Right hindlimb (tissue), 1 donor: ENCODE data around the gene MINDY4.

Experiments used
- DNase-seq: peaks from one replicate; pipeline ENCODE4 v3.0.0-alpha.2; 2018

The MINDY4 gene

DNA sequence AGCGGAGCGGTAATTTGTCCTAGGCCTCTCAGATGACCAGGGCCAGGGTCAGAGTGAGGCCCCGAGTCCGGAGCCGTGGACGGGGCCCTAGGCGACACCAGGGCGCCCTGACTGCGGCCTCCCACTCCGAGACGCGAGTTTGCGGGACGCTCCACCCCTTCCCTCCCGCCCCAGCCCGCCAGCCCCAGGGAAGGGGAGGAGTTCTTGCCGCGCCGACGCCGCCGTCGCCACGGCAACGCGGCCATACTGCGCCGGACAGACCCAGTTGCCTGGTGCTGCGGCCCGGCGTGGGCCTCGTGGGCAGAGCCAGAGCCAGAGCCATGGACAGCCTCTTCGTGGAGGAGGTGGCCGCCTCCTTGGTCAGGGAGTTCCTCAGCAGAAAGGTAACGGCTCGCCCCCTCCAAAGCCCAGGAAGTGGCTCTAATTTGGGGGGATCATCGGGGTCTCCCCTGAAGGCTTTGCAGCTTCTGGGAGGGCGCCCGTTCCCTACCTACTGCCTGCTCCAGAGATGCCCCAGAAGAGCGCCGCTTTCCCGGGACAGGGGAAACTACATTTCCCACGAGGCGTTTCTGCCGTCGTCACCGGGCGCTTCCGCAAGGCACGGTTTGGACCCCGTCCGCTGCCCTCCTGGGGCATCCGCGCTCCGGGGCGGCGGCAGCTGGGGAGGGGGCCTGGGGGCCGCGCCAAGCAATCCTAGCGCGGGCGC is at the start of gene MINDY4:
Gene MINDY4, plus strand, starts transcription at position 244 of the 706 bp plus-strand sequence. Its CDS starts 77 bp downstream, at position 321.
- peak; percentile 92 for DNase-seq

GRCh38 chr7:30722187-30722586 is 49.0 kb upstream of the MINDY4 start:
- no peak for DNase-seq

- DNase-seq, result no peak
These were observed 48.5 kb upstream of the MINDY4 start for GRCh38 chr7:30722671-30723070.

DNA sequence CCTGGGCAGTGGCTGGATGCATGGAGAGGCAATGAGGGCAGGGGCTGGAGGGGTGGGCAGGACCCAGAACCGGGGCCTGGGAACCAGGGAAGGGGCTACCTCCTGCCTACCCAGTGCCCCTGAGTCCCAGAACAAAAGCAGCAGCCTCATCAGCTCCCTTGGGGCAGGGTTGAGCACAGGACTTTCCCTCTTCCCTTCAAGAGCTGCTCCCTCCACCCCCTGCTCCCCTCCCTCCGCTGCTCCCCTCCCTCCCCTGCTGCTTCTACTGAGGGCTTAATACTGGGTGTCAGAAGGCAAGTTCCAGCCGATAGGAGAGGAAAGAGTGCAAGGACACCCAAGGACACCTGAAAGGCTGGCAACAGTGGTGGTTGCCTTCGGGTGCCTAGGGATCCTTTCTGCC is 47.4 kb upstream of the MINDY4 start:
- no peak for DNase-seq

DNA sequence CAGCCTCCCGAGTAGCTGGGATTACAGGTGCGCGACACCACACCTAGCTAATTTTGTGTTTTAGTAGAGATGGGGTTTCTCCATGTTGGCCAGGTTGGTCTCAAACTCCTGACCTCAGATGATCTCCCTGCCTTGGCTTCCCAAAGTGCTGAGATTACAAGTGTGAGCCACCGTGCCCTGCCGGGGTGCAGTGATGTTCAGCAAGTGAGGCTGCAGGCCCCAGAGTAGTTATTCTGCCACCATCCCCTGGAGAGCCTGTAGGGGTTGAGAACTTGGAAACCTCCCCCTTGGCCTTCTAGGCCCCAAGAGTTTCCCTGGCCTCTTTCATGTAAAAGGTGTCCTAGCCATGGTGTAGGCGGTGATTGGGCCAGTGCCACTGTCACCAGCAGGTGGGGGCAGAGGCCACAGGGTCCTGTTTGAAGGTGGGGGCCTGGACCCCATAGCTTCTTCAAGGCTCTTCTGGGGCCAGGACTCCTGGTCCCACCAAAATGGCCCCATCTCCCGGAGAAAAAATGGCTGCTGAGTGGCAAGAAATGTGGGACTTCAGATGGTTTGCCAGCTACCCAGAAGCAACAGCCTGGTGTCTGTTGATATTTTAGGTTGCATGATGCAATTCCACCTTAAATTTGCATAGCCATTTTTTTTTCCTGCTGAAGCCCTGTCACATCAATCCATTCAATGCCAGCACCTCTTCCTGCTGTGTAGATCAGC is 44.8 kb upstream of the MINDY4 start:
- no peak for DNase-seq

- no peak for DNase-seq
These were observed 43.9 kb upstream of the MINDY4 start for GRCh38 chr7:30727061-30727945.

GRCh38 chr7:30728591-30729100 is 42.6 kb upstream of the MINDY4 start:
- DNase-seq, result no peak

DNA sequence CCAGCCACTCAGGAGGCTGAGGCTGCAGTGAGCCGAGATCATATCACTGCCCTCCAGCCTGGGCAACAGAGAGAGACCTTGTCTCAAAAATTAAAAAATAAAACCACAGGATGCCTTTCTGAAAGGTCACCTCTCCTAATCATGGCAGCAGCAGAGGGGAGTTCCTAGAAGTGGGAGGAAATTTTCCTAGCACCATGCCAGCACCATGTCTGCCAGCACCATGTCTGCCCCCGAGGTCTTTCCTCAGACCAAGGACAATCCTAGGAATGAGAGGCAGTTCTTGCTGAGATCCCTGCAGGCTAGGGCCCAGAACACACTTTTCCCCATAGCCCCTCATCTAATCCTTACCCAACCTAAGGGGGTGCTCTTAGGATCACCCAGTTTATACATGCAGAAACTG is 41.6 kb upstream of the MINDY4 start:
- no peak for DNase-seq

- no peak for DNase-seq
These were observed 41.1 kb upstream of the MINDY4 start for GRCh38 chr7:30730097-30730496.

DNA sequence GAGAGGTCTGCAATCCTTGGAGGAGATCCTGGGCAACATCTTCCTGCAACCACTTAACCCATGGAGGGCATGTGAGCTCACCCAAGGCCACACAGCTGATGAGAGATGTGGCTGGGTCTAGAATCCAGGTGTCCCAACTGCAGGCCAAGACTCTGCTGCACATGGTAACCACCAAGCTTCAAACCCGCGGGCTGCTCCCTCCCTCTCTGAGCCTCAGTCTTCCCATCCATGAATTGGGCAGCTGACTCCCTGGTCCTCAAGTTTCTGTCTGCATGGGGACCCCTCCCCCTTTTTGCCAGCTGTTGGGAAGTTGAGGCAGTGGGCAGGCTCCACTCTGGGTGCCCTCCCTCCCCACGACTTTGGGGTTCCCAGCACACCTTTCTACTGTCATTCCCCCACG is 40.2 kb upstream of the MINDY4 start:
- no peak for DNase-seq

- DNase-seq, result no peak
These were observed 39.6 kb upstream of the MINDY4 start for GRCh38 chr7:30731581-30731980.

DNA sequence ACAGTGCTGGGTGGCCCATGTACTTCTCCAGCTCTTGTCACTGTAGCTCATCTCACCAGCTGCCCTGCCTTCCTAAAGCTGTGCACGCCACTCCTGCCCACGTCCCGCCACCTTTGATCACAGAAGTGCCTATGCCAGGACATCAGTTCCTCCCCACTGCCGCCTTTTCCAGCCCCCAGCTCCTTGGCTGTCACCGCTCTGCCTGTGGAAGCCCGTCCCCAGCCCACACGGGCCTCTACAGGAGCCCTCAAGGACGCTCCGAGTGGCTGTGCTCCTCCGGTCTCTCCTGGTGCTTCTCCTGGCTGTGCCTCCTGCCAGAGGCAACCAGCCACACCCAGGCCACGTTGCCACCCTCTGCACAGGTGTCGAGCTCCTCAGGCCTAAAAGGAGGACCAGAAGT is 38.6 kb upstream of the MINDY4 start:
- no peak for DNase-seq

- DNase-seq, result no peak
These were observed 38.0 kb upstream of the MINDY4 start for GRCh38 chr7:30733216-30733615.

DNA sequence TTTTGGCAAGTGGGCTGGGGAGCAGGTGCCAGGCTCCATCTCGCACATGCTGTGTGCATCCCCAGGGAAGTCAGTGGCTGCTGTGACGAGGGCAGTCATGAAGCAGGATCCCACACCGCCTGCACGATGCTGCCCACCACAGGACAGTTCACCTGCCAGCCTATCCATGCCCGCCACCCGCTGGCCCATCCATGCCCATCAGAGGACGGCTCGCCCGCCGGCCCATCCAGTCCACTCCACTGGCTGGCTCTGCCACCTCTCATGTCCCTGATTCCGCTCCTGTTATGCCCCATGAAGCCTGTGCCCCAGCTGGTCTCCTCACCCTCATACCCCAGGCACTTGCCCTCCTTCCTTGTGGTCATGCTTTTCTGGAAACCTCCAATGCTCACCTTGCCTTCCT is 37.5 kb upstream of the MINDY4 start:
- DNase-seq, result no peak

GRCh38 chr7:30734497-30734896 is 36.7 kb upstream of the MINDY4 start:
- no peak for DNase-seq

- DNase-seq, result no peak
These were observed 35.6 kb upstream of the MINDY4 start for GRCh38 chr7:30735631-30736030.

GRCh38 chr7:30736291-30736690 is 34.9 kb upstream of the MINDY4 start:
- DNase-seq, result no peak

GRCh38 chr7:30738026-30738915 is 32.9 kb upstream of the MINDY4 start:
- no peak for DNase-seq

DNA sequence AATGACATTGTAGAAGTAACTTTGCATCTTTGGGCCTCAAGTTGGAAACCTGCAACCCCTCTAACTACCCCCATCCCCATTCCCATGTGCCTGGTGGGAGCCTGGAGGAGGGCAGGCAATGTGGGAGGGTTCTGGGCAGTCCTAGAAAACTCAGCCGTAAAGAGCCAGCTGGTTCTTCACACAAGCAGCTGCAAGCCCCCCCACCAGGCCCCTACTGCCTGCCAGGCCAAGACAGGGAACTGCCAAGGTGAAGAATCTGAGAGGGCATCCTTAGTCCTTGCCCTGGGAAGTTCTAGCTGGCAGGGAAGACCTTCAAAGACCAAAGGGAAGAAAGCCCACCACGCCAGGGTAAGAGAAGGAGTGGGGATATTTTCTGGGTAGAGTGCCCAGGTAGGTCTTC is 31.5 kb upstream of the MINDY4 start:
- no peak for DNase-seq

DNA sequence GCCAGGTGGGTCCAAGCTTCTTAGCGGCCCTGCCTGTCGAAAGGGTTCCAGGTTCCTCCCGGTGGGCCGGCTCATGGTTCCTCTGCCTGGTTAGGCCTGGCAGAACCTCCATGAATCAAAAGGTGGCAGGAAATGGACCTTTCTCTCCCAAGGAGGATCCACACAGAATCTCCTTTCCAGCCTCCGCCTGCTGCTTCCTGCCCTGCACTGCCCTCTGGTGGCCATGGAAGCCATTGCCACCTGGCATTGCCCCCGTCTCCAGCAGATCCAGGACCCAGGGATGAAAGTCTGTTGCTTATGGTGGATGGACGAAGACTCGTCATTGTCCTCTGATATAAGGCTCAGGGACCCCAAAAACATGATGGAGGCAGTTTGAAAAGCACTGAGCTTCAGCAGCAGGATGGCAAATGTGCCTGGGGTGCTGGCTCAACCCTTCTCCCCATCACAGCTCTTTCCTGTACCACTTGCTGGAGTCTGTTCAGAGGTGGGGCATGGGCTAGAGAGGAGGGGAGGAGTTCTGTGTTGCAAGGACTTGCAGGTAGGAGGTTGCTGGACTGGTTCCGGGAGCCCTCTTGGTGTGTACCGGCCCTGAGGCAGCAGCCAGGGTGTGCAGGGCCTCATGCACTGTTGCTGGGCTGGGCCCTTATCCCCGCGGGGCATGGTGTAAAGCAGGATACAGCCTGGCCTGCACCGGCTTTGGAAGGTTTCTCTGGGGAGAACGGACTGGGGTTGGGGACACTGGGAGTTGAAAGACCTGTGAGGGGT is 30.6 kb upstream of the MINDY4 start:
- peak; percentile 83 for DNase-seq

GRCh38 chr7:30741289-30741688 is 29.9 kb upstream of the MINDY4 start:
- no peak for DNase-seq
